A204.1 (cell line): Measurements from ENCODE around the gene RBM43.
A peak's percentile ranks its signal among the peaks of the same experiment; 100 is the strongest.
"Not testable (repeated sequence)": the region's sequence is repeated elsewhere in the genome, so short reads cannot be mapped to it uniquely, and the experiment has no call there.

Source experiments
- FAIRE-seq: peaks from 2 replicates; lab custom pipeline; 2012; peaks lifted over from hg19 to GRCh38; lab: Jason Lieb, UNC

The RBM43 gene

DNA sequence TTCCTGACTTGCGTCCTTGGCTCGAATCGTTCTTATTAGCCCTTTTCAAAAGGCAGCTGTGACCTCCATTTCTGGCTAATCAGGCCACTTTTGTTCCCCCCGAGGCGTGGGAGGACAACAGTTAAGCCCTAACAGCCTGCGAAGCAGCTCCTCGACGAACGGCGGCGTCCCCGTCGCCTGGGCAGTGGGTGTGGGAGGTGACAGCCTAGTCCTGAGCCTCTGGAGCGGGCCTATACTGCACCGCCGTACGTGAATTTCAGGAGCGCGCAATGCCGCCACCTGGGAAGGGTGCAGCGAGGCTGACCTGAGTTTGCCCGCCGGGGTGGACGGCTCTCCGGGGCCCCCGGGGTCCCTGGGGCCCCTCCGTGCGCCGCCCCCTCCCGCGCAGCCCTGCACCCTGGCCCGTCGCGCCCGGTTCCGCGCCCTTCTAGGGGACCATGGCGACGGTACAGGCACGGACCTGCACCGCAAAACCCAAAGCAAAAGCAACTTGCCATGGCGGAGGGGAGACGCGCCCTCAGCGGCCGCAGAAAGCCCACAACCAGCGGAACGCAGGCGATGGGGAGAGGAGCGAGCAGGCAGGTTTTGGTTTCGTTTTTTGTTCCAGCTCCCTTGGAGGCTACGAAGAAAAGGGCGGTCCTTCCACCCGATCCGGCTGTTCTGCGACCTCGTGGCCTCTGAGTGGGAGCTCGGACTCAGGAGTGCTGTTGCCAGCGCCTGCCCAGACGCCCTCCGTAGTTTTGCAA, at the start of gene RBM43:
TSS of gene RBM43 (minus strand) at position 633 of the 746 bp plus-strand sequence. CDS start at position 497, 136 bp downstream.
- peak; percentile 75 for FAIRE-seq

DNA sequence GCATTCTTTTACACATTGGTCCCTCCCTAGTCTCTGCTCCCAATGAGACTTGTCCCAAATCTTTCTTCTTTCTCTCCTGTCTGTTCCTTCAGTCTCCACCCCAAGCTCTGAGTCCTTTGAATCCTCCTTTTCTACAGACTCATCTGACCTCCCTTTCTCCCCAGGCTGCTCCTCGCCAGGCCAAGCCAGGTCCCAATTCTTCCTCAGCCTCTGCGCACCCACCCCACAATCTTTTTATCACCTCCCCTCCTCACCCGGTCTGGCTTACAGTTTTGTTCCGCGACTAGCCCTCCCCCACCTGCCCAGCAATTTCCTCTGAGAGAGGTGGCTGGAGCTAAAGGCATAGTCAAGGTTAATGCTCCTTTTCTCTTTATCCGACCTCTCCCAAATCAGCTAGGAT, 48.6 kb upstream of the RBM43 start:
- FAIRE-seq: not testable (repeated sequence)

DNA sequence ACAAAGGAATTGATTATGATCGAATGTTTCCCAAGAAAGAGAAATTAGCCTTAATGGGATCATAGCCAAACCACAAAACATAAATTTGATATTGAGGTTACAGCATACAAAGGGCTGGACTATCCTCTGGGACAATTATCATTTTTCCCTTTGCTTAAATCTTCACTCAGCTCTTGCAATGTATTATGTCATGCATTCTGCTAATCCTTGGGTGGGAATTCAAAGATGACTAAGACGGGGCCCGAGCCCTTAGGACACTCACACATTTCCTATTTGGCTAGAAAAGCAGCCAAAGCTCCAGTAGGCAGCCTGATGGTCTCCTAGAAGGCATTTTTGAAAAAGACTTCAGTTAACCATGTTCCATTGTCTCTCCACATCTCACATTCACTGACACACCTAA, 45.0 kb upstream of the RBM43 start:
- no peak for FAIRE-seq

DNA sequence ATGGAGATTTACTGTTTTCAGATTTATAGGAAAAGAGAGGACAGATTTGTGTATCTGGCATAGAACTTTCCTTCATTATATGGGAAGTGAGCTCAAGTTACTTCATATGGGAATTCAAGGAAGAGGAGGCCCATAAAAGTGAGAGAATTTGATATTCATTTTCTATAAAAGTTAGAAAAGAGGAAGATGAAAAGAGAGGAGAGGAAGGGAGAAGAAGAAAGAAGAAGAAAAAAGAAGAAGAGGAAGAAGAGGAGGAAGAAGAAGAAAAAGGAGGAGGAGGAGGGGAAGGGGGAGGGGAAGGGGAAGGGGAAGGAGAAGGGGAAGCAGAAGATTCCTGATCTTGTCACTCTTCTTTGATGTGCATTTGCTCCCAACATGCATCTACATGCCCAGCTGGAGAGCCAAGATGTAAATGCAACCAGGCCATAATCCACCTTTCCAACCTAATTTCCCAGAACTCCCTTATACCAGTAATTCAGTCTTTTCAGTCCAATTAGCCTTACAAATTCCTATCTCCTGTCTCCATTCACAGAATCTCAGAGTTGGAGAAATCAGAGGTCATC, 43.5 kb upstream of the RBM43 start:
- no peak for FAIRE-seq

DNA sequence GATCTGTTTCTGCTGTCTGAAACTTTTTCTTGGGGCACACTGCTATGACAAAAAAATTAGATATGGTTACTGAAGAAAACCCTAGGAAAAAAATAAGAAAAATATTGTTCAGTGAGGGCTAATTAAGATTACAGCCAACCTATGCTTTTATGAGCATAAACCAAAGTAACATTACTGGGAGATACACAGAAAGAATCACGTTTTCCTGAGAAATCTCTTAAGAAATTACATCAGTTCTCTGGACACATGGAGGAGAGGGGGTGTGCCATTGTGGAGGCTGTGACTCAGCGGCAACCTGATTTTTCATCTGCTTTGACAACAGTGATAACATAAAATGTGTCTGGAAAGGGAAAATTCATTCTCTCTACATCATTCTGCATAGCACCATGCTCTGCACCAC, 41.2 kb upstream of the RBM43 start:
- no peak for FAIRE-seq

DNA sequence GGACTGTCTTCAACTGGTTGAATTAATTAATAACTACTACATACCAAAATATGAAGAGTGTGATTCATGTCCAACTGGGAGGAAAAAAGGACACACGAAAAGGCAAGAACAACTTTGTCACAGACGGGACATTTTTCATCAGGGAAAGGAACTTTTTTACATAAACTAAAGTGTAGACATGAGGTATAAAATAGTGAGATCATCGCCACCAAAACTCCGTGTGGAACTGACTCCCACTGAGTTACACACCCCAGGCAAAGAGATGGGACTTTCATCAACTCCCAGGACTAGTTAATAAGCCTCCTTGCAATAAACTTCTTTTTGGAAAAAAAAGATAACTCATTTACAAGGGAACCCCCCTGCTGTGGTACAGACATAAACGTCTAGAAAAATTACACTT, 40.7 kb upstream of the RBM43 start:
- no peak for FAIRE-seq

DNA sequence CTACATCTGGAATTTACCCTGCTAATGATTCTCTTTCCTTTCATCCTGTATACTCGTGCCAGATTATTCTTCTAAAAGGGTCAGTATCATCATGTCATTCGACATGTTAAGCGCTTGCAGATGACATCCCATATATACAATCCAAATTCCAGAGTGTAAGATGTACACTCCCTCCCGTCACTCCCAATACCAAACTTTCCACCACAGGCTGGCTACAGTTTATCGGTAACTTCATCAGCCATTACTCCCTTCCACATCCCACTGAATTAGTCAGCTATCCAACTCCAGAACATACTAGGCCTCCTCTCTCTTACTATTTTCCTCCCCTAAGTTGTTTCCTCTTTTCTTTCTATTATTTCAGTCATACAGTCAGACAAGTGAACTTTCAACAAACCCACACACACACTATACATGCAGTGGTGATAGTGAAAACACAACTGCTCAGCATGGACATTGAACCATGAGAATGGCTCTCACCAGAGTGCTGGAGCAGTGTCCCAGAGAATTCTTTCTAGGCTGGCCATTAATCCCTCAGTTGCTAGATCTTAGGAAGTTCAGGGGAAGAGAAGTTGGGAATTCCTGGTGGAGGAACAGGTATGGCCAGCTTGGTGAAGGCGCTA, 38.4 kb upstream of the RBM43 start:
- no peak for FAIRE-seq

DNA sequence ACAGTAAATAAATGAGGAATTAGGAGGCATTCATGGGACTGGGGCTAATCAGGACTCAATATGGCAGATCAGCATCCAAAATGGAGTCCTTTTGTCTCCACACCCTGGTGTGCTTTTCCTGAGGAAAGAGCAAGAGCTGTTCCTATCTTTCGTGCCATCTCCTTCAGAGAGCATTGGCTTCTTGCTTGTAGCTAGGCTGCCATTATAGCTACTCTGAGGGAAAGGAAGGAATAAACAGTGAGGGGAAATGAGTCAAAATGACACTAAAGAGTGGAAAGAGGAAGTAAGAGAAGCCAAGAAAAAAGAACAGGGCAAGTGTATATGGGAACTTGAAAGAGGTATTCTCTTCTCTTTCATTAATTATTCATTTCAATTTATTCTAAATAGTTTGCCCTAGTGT, 36.2 kb upstream of the RBM43 start:
- no peak for FAIRE-seq

DNA sequence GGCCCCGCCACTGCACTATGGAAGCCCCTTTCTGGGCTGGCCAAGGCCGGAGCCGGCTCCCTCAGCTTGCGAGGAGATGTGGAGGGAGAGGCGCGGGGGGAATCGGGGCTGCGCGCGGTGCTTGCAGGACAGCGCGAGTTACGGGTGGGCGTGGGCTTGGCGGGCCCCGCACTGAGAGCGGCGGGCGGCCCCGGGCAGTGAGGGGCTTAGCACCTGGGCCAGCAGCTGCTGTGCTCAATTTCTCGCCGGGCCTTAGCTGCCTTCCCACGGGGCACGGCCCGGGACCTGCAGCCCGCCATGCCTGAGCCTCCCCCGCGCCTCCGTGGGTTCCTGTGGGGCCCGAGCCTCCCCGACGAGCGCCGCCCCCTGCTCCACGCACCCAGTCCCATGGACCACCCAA, 34.3 kb upstream of the RBM43 start:
- not testable (repeated sequence) for FAIRE-seq

DNA sequence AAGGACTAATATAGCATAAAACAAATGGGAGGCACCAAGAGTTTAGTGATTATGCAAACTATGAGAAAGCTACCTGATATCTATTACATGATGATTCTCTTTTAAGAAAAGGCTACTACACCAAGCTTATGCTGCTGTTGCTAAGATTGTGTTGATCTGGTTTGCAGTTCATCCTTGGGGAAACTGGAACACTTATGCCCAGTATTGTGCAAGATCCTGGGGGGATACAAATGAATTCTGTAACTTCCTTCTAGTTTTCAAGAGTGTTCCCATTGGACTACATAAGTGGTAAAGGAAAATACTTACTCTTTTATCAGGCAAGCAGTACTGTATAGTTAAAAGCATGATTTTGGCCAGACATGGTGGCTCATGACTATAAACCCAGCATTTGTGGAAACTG, 30.9 kb upstream of the RBM43 start:
- no peak for FAIRE-seq

DNA sequence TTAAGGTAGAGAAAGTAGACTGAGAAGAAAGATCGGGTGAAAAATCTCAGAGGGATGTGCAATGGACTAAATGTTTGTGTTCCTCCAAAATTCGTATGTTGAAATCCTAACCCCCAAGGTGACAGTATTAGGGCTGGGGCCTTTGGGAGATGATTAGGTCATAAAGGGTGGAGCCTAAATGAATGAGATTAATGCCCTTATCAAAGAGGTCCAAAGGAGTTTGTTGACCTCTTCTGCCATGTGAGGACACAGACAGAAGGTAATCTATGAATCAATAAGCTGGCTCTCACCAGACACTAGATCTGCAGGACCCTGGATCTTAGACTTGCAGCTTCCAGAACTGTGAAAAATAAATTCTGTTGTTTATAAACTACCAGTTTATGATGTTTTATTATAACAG, 30.5 kb upstream of the RBM43 start:
- FAIRE-seq: no peak

DNA sequence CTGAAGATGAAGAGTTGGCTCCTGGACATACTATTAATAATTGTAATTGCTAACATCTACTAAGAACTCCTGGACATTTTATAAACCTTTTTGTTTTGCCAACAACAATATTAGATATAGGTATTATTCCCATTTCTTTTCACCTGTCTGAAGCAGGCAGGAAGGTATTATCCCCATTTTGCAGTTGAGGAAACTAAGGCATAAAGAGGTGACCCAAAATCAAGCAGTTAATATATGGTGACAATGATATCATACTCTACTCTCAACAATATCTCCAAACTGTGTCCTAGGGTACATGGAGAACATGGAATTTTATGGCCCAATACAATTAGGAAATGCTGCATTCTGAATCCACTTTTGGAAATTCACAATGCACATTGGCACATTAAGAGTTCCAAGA, 29.6 kb upstream of the RBM43 start:
- no peak for FAIRE-seq

DNA sequence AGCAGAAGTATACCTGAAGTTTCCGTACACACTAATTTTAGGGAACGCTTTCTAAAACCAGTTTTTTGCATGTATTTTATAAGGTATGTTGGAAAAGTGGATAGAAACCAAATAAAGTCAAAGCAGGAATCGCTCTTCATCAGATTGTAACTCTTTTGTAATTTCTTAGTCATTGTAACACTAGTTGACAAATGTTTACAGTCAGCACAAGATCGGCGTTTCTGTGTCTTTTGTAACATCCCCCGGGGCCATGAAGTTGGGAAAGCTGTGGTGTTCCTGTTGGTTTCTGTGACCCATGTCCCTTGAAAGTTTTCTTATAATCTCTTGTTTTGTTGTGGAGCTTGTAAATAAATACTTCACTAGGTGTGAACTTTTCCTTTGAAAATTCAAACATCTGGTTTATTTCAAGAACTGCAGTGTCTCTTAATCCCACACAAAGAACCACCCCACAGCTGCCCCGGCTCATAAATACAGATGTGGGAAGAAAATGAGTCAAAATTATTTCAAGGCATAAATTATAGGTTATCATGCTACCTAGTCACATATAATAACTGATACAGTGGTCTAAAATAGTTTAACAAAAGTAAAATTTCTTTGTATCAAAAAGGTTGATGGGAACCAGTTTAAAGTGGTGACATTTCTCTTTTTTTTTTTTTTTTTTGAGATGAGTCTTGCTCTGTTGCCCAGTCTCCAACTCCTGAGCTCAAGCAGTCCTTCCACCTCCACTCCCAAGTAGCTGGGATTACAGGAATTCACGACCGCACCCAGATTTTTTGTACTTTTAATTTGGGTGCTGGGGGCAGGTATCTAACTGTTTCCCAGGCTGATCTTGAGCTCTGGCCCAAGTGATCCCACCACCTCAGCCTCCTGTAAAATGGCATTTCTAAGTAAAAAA, 28.6 kb upstream of the RBM43 start:
- FAIRE-seq: no peak

DNA sequence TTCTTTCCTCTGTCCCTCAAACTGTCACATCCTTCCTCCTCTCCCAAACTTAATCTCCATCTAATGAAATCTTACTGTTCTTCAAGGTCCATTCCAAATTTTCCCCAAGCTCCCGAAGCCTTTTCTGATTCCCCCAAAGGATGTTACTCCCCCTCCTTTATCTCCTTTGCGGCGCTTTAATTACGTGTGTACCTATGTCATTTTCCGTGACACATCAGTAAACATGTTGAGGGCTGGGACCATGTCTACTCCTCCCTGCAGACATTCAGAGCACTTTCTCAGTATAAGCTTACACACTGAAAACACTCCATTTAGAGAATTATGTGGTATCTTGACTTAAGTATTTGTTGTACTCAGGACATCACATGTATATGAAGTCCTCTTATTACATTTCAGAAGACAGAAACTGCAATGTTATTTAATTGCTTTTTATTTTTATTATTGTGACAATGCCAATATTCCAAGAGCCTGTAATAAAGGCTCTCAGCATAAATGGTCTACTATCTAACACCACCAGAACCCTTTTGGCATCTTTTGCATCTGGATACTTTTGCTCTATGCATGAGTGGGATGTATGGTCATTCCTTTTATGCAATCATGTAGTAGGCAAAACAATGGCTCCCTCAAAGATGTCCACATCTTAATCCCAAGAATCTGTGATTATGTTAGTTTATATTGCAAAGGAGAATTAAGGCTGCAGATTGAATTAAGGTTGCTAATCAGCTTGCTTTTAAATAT, 26.0 kb upstream of the RBM43 start:
- no peak for FAIRE-seq

DNA sequence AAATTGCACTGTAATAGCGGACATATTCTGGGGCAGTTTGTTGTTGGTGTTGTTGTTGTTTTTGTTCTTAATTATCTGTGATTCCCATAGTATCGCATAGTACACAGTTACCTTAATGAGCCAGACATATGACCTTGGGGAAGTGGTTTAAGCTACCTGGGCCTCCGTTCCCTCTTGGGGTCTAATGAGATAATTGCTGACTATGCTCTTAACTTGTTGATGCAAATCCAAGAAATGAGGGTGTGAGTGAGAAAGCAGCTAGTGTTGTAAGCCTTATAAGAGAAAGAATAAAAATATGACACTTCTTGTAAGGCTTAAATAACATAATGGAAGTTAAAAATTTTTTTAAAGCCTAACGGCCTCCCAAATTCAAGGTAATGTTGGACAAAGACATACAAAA, 20.7 kb upstream of the RBM43 start:
- no peak for FAIRE-seq

DNA sequence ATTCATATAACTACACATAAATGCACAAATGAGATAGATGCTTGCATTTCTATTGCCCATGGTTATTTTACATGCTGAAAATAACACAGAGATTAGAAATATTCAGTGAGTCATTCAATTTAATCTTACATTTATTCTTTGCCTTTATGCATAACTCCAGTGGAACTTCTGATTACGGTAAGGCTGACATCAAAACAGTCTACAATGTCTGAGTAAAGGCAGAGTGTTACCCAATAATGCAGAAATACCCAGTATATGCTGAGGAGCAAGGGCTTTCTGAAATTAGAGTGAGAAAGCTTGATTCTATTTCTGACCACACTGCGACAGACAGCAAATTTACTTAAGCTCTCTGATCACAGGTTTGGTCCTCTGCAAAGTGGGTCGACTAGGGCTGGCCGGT, 18.6 kb upstream of the RBM43 start:
- FAIRE-seq: no peak

DNA sequence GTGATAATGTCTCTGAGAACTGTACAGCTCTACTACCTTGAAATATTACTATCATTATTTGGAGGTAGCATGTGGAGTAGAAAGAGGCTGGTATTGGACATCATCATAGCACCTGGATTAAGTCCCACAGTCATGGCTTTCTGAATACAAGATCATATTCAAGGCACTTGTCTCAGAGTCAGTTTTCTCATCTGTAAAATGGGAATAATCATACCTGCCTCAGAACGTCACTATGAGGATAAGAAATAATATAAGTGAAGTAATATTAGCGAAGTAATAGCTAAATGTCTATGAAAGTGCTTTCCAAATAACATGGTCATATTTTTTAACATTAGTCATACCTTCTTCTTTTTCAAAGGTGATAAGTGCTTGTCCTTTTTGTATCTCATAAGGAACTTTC, 16.8 kb upstream of the RBM43 start:
- FAIRE-seq: no peak

DNA sequence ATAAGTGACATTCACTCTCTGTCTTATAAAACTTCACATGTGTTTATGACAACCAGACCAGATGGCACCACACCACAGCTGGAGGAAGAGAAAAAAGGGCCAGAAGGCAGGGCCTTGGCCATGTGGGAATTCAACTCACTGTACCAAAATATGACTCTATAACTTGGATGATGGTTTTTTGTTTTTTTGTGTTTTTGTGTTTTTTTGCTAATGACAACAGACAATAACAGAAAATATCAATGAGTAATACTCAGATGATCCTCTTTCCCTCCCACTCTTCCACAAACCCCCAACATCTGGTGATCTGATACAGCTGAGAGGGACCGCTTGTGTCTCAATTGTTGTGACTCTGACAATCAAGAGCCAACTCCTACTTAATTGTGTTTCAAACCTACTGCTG, 15.4 kb upstream of the RBM43 start:
- no peak for FAIRE-seq

DNA sequence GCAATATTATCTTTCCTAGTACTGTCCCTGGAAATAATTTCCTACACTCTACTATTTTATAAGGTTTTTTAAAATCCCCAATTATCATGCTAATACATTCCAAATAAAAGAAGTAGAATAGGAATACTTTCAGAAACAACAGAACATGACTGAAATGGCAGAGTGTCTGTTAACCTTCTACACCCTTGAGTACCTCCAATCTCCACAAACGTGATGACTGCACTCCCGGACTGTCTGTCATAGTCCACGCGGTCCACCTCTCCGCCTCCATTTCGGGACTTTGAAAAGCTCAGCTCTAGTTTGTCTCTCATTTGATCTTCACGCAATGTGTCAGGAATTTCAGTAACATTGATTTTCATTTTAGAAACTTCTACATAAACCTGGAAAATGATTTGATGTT, 13.6 kb upstream of the RBM43 start:
- FAIRE-seq: no peak

DNA sequence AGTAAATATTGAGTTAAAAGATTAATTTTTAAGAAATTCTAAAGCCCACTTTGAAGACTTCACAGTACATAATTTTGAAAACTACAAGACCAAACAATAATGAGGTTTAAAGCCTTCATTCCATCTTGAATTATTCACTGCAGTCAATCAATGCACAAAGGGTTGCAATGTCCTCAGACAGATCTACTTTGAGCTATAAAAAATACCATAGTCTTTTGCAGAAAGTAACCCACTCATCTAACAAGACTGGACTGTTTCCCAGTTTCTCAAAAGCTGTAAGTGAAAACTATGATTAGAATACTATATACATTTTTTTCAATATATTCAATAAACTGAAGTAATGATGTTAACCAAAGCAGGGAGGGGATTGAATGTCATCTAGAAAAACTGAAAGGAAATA, 10.2 kb upstream of the RBM43 start:
- no peak for FAIRE-seq

DNA sequence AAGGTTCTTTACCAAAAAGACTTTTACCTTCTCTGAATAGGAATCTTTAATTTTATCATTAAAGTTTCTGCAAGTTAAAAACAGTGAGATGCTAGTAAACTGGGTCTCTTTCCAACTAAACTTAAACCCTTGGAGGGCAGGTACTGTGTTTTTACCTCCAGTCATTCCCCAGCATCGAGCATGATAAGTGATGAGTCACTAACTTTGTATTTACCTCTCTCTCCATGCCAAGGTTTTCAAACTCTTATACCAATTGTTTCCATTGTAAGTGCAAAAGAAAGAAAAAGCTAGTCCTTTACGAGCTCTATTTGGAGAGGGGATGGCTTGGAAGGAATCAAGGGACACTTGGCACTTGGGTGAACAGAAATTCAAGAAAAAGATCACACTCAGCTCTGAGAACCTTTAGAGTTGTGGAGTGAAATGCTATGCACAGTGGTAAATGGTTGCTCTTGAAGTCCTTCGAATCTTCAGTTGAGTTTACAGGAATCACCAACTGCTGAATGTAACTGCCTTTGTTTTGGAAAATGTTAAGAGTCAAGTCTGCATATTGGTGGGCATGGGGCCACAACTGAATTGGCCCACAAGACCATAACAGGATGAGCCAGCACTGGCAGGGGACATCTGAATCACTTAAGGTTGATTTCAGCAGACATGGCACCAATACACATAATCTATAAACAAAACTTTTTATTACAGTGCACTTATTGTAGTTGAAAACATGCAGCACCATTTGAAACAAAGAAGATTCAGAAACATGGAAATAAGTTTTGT, 8.3 kb upstream of the RBM43 start:
- no peak for FAIRE-seq
